Esophagus muscularis mucosa (tissue), 4 donors: ENCODE data around the gene MYO1F.

Experiments
- CTCF ChIP-seq, 3 experiments: fragments of 200-600 bp in 2 of 3; fragments of 450-650 bp in 1 of 3; sonication (generic) in 2 of 3; IDR thresholded peaks; one replicate each; pipeline ENCODE4 v1.5.1; 2017 to 2019; ENCODE audit warnings: antibody characterized with exemption in 3 of 3, mild to moderate bottlenecking in 2 of 3, moderate library complexity in 1 of 3
- EP300 ChIP-seq: sonication (generic); formaldehyde crosslinking; IDR thresholded peaks from one replicate; pipeline ENCODE4 v1.6.1; 2017; ENCODE audit warnings: antibody characterized with exemption
- POLR2A ChIP-seq: fragments of 450-650 bp; IDR thresholded peaks from one replicate; pipeline ENCODE4 v1.6.1; 2017; ENCODE audit warnings: antibody characterized with exemption, moderate library complexity, mild to moderate bottlenecking, low read depth
- POLR2AphosphoS5 ChIP-seq, 2 donors: sonication (generic); formaldehyde crosslinking; IDR thresholded peaks; one replicate each; pipeline ENCODE4 v1.6.1; 2017; ENCODE audit warnings: antibody characterized with exemption in 2 of 2

GRCh38 chr19:8500158-8500557 is 77.1 kb downstream of the MYO1F start:
- TF ChIP-seq CTCF (IDR thresholded peaks at IDR 0.05) (no peak), POLR2A (no peak), POLR2AphosphoS5 (IDR thresholded peaks at IDR 0.05) (no peak), EP300 (no peak)
